ENCODE measurements around the gene DOCK4. TPM values are rescaled to one million over a fixed set of nuclear protein-coding genes. Genes with fewer than 3 reads are reported as not detected.
"Not testable (repeated sequence)": the region's sequence is repeated elsewhere in the genome, so short reads cannot be mapped to it uniquely, and the experiment has no call there.

DOCK4 gene
- total RNA-seq, 1 donor from 2014 or later, result 18.5 TPM

DNA sequence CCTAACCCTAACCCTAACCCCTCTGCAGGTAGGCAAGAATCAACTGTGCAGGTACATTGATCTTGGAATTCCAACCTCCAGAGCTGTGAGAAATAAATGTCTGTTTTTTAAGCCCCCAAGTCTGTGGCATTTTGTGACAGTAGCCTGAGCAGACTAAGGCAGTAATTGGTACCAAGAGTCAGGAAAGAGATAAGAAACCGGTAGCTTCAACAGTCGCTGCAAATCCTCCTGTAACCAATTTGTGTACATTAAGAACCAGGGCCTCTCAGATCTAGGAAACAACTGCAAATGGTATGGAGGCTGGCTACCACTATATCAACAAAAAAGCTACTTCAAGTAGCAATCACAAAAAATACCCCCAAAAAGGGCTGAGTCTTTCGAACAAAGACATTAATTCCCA, 67.3 kb downstream of the DOCK4 start:
- intact Hi-C loops (cut with DNase I), result no loop called here
- no peak for DNase-seq (ENCODE audit: low spot score)

DNA sequence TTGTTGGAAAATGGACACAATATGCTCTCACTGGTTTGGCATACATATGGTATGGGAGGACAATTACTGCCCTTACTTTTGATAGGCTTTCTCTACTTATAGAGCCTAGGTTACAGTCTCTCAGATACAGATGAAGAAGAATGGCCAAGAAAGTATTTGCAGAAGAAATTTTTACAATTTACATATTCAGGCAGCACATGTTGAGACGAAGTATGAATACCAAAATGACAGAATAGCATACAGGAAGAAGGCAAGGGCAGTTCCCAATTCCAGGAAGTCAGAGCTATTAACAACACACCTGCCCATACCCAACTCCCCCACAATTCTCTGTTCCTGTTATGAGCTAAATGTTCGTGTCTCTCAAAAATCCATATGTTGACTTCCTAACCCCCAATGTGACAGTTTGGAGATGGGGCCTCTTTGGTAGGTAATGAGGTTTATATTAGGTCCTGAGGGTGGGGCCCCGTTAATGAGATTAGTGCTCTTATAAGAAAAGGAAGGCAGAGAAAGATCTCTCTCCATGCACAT, 67.8 kb downstream of the DOCK4 start:
- no peak for DNase-seq (ENCODE audit: low spot score)
- intact Hi-C loops (cut with DNase I), result no loop called here

DNA sequence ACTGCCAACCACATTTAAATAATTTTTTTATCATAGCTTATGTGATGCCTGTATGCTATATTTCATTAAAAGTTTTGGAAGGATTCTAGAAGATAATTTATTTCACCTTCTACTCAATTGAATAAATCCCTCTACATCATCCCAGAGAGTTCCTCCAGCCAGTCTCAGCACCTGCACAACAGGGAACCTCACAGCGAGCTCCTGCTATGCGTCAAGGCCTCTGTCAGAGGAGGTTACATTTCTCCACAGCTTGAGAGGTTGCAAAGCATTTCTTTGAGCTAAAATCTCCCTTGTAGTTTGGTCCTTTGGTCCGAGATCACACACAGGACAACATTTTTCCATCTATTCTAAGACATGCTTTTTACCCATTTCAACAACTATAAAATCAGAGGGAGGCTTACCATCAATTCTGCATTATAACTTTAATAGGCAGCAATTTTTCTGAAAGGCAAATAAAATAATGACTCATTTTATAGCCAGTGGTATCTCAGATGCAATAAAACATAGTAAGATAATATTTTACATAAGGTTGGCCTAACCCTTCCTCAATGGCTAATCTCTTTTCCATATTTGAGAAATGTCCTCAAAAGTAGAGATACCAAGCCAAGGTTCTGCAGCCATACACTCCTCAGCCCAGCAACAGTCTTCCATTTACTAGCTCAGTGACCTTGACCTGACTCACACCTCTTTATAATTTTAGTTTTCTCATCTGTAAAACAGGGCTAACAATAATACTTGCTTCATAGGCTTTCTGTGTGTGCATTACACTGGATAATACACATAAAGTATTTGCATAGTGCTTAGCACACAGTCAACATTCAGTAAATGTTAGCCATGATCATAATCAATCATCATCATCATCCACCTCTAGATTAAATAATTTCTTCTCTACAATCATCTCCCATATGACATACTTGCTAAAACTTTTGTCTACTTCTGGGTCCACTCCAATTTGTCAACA, 68.8 kb downstream of the DOCK4 start:
- intact Hi-C loops (cut with DNase I), result no loop called here
- DNase-seq (ENCODE audit: low spot score), result no peak

- DNase-seq (ENCODE audit: low spot score), result no peak
- intact Hi-C loops (cut with DNase I), result no loop called here
Measured at GRCh38 chr7:112136271-112137008, 69.8 kb downstream of the DOCK4 start.

DNA sequence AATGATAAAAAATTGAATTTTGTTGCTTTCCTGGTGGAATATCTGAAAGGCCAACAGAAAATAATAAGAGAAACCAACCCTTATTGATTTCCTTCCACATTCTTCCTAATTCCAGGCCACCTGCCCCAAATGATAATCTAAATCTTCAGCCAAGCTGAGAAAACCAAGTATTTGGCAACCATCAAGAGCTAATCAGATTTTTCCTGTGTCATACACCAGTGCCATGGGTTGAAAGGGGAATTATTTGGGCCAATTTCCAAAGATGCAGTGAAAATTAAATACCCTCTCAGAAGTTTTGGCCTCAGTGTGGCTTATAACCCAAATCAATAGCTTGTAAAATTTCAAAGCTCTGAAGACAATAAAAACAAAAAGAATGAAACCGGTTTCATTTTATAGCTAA, 70.4 kb downstream of the DOCK4 start:
- intact Hi-C loops (cut with DNase I), result no loop called here
- no peak for DNase-seq (ENCODE audit: low spot score)

DNA sequence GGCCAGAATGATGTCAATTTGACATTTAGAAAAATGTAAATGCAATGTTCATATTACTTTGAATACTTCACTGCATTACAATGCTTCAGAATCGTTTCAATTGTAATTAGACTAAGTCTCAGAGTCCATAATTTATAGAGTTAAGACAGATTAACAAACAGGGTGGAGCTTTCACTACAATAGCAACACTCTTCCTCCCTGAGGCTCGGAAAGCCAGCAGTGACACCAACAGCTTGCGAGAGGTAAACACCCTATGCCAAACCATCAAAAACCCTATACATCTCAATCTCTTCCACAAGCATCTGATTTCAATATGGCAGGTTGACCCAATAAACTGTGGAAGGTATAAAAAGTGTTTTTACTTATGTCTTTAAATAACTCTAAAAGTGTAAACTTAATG, 72.2 kb downstream of the DOCK4 start:
- no peak for DNase-seq (ENCODE audit: low spot score)
- intact Hi-C loops (cut with DNase I), result no loop called here

- intact Hi-C loops (cut with DNase I), result no loop called here
- no peak for DNase-seq (ENCODE audit: low spot score)
Measured at GRCh38 chr7:112133328-112133727, 72.9 kb downstream of the DOCK4 start.

GRCh38 chr7:112132051-112132694, 74.0 kb downstream of the DOCK4 start:
- intact Hi-C loops (cut with DNase I), result no loop called here
- DNase-seq (ENCODE audit: low spot score), result no peak

- intact Hi-C loops (cut with DNase I), result no loop called here
- DNase-seq (ENCODE audit: low spot score), result no peak
Measured at GRCh38 chr7:112130729-112131410, 75.3 kb downstream of the DOCK4 start.

GRCh38 chr7:112129655-112130323, 76.4 kb downstream of the DOCK4 start:
- no peak for DNase-seq (ENCODE audit: low spot score)
- intact Hi-C loops (cut with DNase I), result no loop called here

DNA sequence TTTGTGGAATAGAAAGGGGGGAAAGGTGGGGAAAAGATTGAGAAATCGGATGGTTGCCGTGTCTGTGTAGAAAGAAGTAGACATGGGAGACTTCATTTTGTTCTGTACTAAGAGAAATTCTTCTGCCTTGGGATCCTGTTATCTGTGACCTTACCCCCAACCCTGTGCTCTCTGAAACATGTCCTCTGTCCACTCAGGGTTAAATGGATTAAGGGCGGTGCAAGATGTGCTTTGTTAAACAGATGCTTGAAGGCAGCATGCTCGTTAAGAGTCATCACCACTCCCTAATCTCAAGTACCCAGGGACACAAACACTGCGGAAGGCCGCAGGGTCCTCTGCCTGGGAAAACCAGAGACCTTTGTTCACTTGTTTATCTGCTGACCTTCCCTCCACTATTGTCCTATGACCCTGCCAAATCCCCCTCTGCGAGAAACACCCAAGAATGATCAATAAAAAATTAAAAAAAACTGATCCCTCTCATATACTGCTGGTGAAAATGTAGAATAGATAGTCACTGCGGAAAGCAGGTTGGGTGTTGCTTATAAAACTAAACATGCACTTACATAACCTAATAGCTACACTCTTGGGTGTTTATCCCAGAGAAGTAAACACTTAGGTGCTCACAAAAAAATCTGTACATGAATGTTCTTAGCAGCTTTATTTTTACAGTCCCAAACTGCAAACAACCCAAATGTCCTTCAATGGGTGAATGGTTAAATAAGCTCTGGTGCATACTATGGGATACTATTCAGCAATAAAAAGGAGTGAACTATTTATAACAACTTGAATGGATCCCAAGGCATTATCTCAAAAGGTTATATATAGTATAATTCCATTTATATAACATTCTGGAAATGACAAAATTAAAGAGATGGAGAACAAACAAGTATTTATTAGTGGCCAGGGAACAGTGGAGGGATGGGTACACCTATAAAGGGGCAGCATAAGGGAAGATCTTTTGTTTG, 77.5 kb downstream of the DOCK4 start:
- intact Hi-C loops (cut with DNase I); DNase-seq (ENCODE audit: low spot score): not testable (repeated sequence)

GRCh38 chr7:112128041-112128440, 78.2 kb downstream of the DOCK4 start:
- DNase-seq (ENCODE audit: low spot score); intact Hi-C loops (cut with DNase I): not testable (repeated sequence)

GRCh38 chr7:112125250-112125649, 80.9 kb downstream of the DOCK4 start:
- DNase-seq (ENCODE audit: low spot score), result no peak
- intact Hi-C loops (cut with DNase I), result no loop called here

DNA sequence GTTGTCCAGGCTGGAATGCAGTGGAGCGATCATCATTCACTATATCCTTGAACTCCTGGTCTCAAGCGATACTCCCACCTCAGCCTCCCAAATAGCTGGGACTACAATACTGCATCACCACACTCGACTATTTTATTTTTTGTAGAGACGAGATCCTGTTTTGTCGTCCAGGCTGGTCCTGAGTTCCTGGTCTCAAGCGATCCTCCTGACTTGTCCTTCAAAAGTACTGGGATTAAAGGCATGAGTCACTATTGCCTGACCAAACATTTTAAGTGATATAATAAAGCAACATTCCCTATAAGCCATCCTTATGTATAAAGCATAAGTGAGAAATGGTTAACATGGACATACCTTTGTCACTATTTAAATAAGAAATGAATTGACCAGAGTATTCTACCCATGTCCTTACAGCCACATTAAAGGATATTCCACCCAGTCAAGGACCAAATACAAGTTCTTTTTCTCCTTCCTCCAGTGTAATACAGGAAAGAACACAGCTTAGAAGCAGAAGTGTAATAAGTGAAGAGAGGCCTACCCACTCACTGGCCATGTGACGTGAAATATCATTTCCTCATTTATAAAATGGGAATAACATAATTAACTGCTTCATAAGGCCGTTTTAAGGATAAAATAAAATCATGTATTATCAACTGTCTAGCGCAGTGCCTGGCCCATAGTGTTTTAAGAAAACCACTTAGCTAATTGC, 82.0 kb downstream of the DOCK4 start:
- no peak for DNase-seq (ENCODE audit: low spot score)
- intact Hi-C loops (cut with DNase I), result no loop called here

DNA sequence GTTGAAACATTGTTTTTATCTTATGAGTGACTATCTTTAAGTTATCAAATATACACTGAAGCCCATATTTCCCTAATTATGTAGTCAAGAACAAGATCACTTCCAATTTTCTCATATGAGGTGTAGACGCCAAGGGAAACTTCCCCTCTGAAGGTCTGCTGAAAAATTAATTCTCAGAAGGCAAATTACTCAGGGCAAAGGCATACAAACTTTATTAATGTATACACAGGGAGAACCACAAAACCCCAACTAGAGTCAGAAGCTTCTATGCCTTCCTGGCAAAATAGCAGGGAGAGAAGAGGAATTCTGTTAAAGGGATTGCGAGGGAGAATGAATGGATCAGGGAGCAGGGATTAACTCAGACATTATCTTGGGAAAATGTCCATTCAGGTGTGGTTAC, 83.4 kb downstream of the DOCK4 start:
- DNase-seq (ENCODE audit: low spot score), result no peak
- intact Hi-C loops (cut with DNase I), result no loop called here

GRCh38 chr7:112122144-112122543, 84.1 kb downstream of the DOCK4 start:
- intact Hi-C loops (cut with DNase I), result no loop called here
- DNase-seq (ENCODE audit: low spot score), result no peak

- intact Hi-C loops (cut with DNase I), result no loop called here
- DNase-seq (ENCODE audit: low spot score), result no peak
Measured at GRCh38 chr7:112121318-112121717, 84.9 kb downstream of the DOCK4 start.
